H9 (cell line): ENCODE measurements around the gene MOCS2. TPM values are rescaled to one million over a fixed set of nuclear protein-coding genes. Genes with fewer than 3 reads are reported as not detected.

Source experiments
- DNase-seq: peaks from one replicate; pipeline ENCODE4 v3.0.0-alpha.2; 2017
- H2AFZ ChIP-seq: one replicate; pipeline ENCODE4 v1.6.1; 2013; ENCODE audit warnings: mild to moderate bottlenecking, low read length, control low read depth, moderate library complexity
- H2AK5ac ChIP-seq: 2 replicates; pipeline ENCODE4 v1.6.1; 2013; ENCODE audit warnings: low read length, control low read depth, mixed read lengths; ENCODE audit not compliant: insufficient read length
- H2BK120ac ChIP-seq: one replicate; pipeline ENCODE4 v1.6.1; 2013; ENCODE audit warnings: low read depth, mild to moderate bottlenecking, low read length, control low read depth, inconsistent platforms; ENCODE audit not compliant: poor library complexity, severe bottlenecking
- H2BK12ac ChIP-seq: 2 replicates; pipeline ENCODE4 v1.6.1; 2013; ENCODE audit warnings: low read length, control low read depth, mixed read lengths, low read depth; ENCODE audit not compliant: insufficient read length
- H2BK15ac ChIP-seq: 2 replicates; pipeline ENCODE4 v1.6.1; 2013; ENCODE audit warnings: low read depth, low read length, control low read depth
- H2BK20ac ChIP-seq: one replicate; pipeline ENCODE4 v1.6.1; 2013; ENCODE audit warnings: low read depth, mild to moderate bottlenecking, low read length, control low read depth, inconsistent platforms; ENCODE audit not compliant: poor library complexity, severe bottlenecking
- H2BK5ac ChIP-seq: 2 replicates; pipeline ENCODE4 v1.6.1; 2013; ENCODE audit warnings: low read length, control low read depth, mixed read lengths; ENCODE audit not compliant: insufficient read length
- H3K14ac ChIP-seq: 2 replicates; pipeline ENCODE4 v1.6.1; 2013; ENCODE audit warnings: low read length, control low read depth; ENCODE audit not compliant: insufficient read depth
- H3K18ac ChIP-seq: 2 replicates; pipeline ENCODE4 v1.6.1; 2013; ENCODE audit warnings: low read depth, mild to moderate bottlenecking, mixed read lengths, low read length, control low read depth; ENCODE audit not compliant: insufficient read length
- H3K23ac ChIP-seq: 2 replicates; pipeline ENCODE4 v1.6.1; 2013; ENCODE audit warnings: low read length, control low read depth, mixed read lengths, low read depth; ENCODE audit not compliant: insufficient read length
- H3K23me2 ChIP-seq: 2 replicates; pipeline ENCODE4 v1.6.1; 2013; ENCODE audit warnings: low read depth, mild to moderate bottlenecking, mixed read lengths, low read length, control low read depth; ENCODE audit not compliant: insufficient read length, poor library complexity, severe bottlenecking
- H3K27ac ChIP-seq: 2 replicates; pipeline ENCODE4 v1.5.1; 2013; ENCODE audit warnings: low read length, control low read depth, mixed read lengths, low read depth; ENCODE audit not compliant: insufficient read length
- H3K27me3 ChIP-seq: 2 replicates; pipeline ENCODE4 v1.6.1; 2013; ENCODE audit warnings: low read length, control low read depth, inconsistent platforms; ENCODE audit not compliant: insufficient read depth
- H3K4ac ChIP-seq: 2 replicates; pipeline ENCODE4 v1.6.1; 2013; ENCODE audit warnings: low read depth, mild to moderate bottlenecking, control low read depth, inconsistent platforms, low read length, moderate library complexity
- H3K4me1 ChIP-seq: 2 replicates; pipeline ENCODE4 v1.6.1; 2013; ENCODE audit warnings: low read length, control low read depth, inconsistent platforms; ENCODE audit not compliant: insufficient read depth
- H3K4me2 ChIP-seq: 2 replicates; pipeline ENCODE4 v1.6.1; 2013; ENCODE audit warnings: low read length, control low read depth, mixed read lengths; ENCODE audit not compliant: insufficient read length, insufficient read depth
- H3K56ac ChIP-seq: 2 replicates; pipeline ENCODE4 v1.6.1; 2013; ENCODE audit warnings: low read depth, mild to moderate bottlenecking, mixed read lengths, low read length, control low read depth; ENCODE audit not compliant: insufficient read length
- H3K79me1 ChIP-seq: 2 replicates; pipeline ENCODE4 v1.6.1; 2013; ENCODE audit warnings: low read depth, mild to moderate bottlenecking, moderate library complexity, low read length, control low read depth, inconsistent platforms; ENCODE audit not compliant: insufficient read depth, poor library complexity, severe bottlenecking
- H3K79me2 ChIP-seq: 2 replicates; pipeline ENCODE4 v1.6.1; 2013; ENCODE audit warnings: low read length, control low read depth, inconsistent platforms; ENCODE audit not compliant: insufficient read depth
- H3K9ac ChIP-seq: 2 replicates; pipeline ENCODE4 v1.6.1; 2013; ENCODE audit warnings: low read length, control low read depth, mixed read lengths; ENCODE audit not compliant: insufficient read length; ENCODE audit errors: extremely low read depth
- H3K9me3 ChIP-seq: one replicate; pipeline ENCODE4 v1.6.1; 2013; ENCODE audit warnings: low read depth, low read length, inconsistent platforms; ENCODE audit not compliant: control insufficient read depth
- H3T11ph ChIP-seq: one replicate; pipeline ENCODE4 v1.6.1; 2013; ENCODE audit warnings: mild to moderate bottlenecking, low read length, control low read depth, inconsistent platforms
- H4K20me1 ChIP-seq: one replicate; pipeline ENCODE4 v1.6.1; 2013; ENCODE audit not compliant: control insufficient read depth, insufficient read length, insufficient read depth
- H4K5ac ChIP-seq: 2 replicates; pipeline ENCODE4 v1.6.1; 2013; ENCODE audit warnings: low read depth, mild to moderate bottlenecking, mixed read lengths, low read length, control low read depth; ENCODE audit not compliant: insufficient read length
- H4K8ac ChIP-seq: replicated peaks from 2 replicates; pipeline ENCODE4 v1.6.1; 2013; ENCODE audit warnings: low read length, control low read depth, mixed read lengths, low read depth; ENCODE audit not compliant: insufficient read length
- H4K91ac ChIP-seq: 2 replicates; pipeline ENCODE4 v1.6.1; 2013; ENCODE audit warnings: low read depth, mild to moderate bottlenecking, moderate library complexity, mixed read lengths, low read length, control low read depth; ENCODE audit not compliant: insufficient read length
- H3K27ac Mint-ChIP-seq, 3 experiments: 2 replicates in 2 of 3; 3 replicates in 1 of 3; pipeline ENCODE4 v1.8.0; 2020 to 2021; ENCODE audit warnings: mixed read lengths in 3 of 3, mild to moderate bottlenecking in 1 of 3, moderate library complexity in 1 of 3
- H3K27me3 Mint-ChIP-seq: 2 replicates; pipeline ENCODE4 v1.8.0; 2021; ENCODE audit warnings: low read depth, mild to moderate bottlenecking, moderate library complexity, mixed read lengths
- H3K36me3 Mint-ChIP-seq, 3 experiments: 2 replicates in 2 of 3; 3 replicates in 1 of 3; pipeline ENCODE4 v1.8.0; 2020 to 2021; ENCODE audit warnings: low read depth in 3 of 3, mixed read lengths in 3 of 3; ENCODE audit not compliant: insufficient read depth in 1 of 3
- H3K4me1 Mint-ChIP-seq, 2 experiments: 2 replicates each; pipeline ENCODE4 v1.8.0; 2020; ENCODE audit warnings: mixed read lengths in 2 of 2
- H3K4me3 Mint-ChIP-seq, 2 experiments: 2 replicates in 1 of 2; 3 replicates in 1 of 2; pipeline ENCODE4 v1.8.0; 2020 to 2021; ENCODE audit warnings: mild to moderate bottlenecking in 2 of 2, mixed read lengths in 2 of 2, moderate library complexity in 1 of 2
- H3K9me3 Mint-ChIP-seq, 2 experiments: 2 replicates in 1 of 2; 3 replicates in 1 of 2; pipeline ENCODE4 v1.8.0; 2020; ENCODE audit warnings: mild to moderate bottlenecking in 2 of 2, mixed read lengths in 2 of 2, moderate library complexity in 1 of 2
- CTCF ChIP-seq: fragments of 200-600 bp; sonication (generic); conservative IDR thresholded peaks from 3 replicates; pipeline ENCODE4 v1.8.0; 2021; ENCODE audit warnings: antibody characterized with exemption, mild to moderate bottlenecking
- WGBS: extraction: QIAGEN DNeasy Blood & Tissue Kit; methylation state at CpG from one replicate; pipeline ENCODE4 v1.1.7; 2013; ENCODE audit warnings: missing lambda C conversion rate, low lambda C conversion rate, mixed read lengths; ENCODE audit not compliant: insufficient read length; ENCODE audit errors: extremely low coverage; 5-methylcytosine and 5-hydroxymethylcytosine counted together
- total RNA-seq: library from RNA; stranded (reverse); gene quantifications from 2 replicates; pipeline ENCODE4 v1.2.1, GENCODE V29; 2021

Gene MOCS2
- total RNA-seq, 1 experiment from 2014 or later, result 24.8 TPM

GRCh38 chr5:53053364-53053763, 56.2 kb downstream of the MOCS2 start:
- H2BK20ac ChIP-seq, result no peak overlapping the region
- H3K23ac ChIP-seq, result no peak overlapping the region
- no peak overlapping the region for H3K18ac ChIP-seq
- no peak overlapping the region for H3K56ac ChIP-seq
- no CpG with 5 or more reads among the region's 4 CpGs for WGBS
- H3K27me3 Mint-ChIP-seq, result no peaks in the 10 kb centered on the region
- H4K91ac ChIP-seq, result no peak overlapping the region
- no peak for DNase-seq
- H3K23me2 ChIP-seq, result no peaks in the 10 kb centered on the region
- no peak overlapping the region for H2BK120ac ChIP-seq
- H3K9me3 Mint-ChIP-seq, result no peaks in the 10 kb centered on the region
- H3K79me2 ChIP-seq, result no peaks in the 10 kb centered on the region
- H3K79me1 ChIP-seq, result no peaks in the 10 kb centered on the region
- H3K14ac ChIP-seq, result no peak overlapping the region
- H3K27me3 ChIP-seq, result no peaks in the 10 kb centered on the region
- H3K27ac Mint-ChIP-seq, result no peak overlapping the region
- no peak overlapping the region for H2BK15ac ChIP-seq
- no peaks in the 10 kb centered on the region for H4K20me1 ChIP-seq
- no peak overlapping the region for H3K4me2 ChIP-seq
- H3K9me3 ChIP-seq, result no peaks in the 10 kb centered on the region
- no peak overlapping the region for H4K8ac ChIP-seq
- no peak overlapping the region for H2BK5ac ChIP-seq
- H3K4me1 Mint-ChIP-seq, result no peaks in the 10 kb centered on the region
- no peak overlapping the region for H2AFZ ChIP-seq
- TF ChIP-seq CTCF, result no peak
- H3K36me3 Mint-ChIP-seq, result no peaks in the 10 kb centered on the region
- H4K5ac ChIP-seq, result no peak overlapping the region
- H3K9ac ChIP-seq, result no peak overlapping the region
- no peak overlapping the region for H2AK5ac ChIP-seq
- H3K4me1 ChIP-seq, result no peaks in the 10 kb centered on the region
- H3T11ph ChIP-seq, result no peak overlapping the region
- H2BK12ac ChIP-seq, result no peak overlapping the region
- no peak overlapping the region for H3K4ac ChIP-seq
- H3K27ac ChIP-seq, result no peak overlapping the region
- H3K4me3 Mint-ChIP-seq, result no peak overlapping the region
